GM23338 (cell line): Measurements from ENCODE around the gene PTPRJ. TPM values are rescaled to one million over a fixed set of nuclear protein-coding genes. Genes with fewer than 3 reads are reported as not detected.

Experiments
- ATAC-seq: fragments of 200-7000 bp; cut with Tn5 transposase; 3 replicates; pipeline ENCODE4 v1.9.1; 2020
- DNase-seq: peaks from one replicate; pipeline ENCODE4 v3.0.0-alpha.2; 2015; ENCODE audit warnings: low spot score
- H2AFZ ChIP-seq: fragments of 200-600 bp; sonication (generic); 2 replicates; pipeline ENCODE4 v1.8.0; 2016; ENCODE audit warnings: antibody characterized with exemption, mild to moderate bottlenecking, moderate library complexity
- H3F3A ChIP-seq: fragments of 200-600 bp; sonication (generic); replicated peaks from 2 replicates; pipeline ENCODE4 v1.8.0; 2017; ENCODE audit warnings: antibody characterized with exemption, mixed run types, low read depth
- H3K27ac ChIP-seq: fragments of 200-600 bp; sonication (generic); 2 replicates; pipeline ENCODE4 v1.6.1; 2016; ENCODE audit warnings: low read depth
- H3K27me3 ChIP-seq: fragments of 200-600 bp; sonication (generic); 2 replicates; pipeline ENCODE4 v1.8.0; 2016; ENCODE audit warnings: mild to moderate bottlenecking, mixed run types, moderate library complexity; ENCODE audit not compliant: insufficient read depth
- H3K36me3 ChIP-seq: fragments of 200-600 bp; sonication (generic); 2 replicates; pipeline ENCODE4 v1.8.0; 2016; ENCODE audit warnings: mild to moderate bottlenecking; ENCODE audit not compliant: insufficient read depth
- H3K4me1 ChIP-seq: fragments of 200-600 bp; sonication (generic); 2 replicates; pipeline ENCODE4 v1.8.0; 2016; ENCODE audit warnings: mild to moderate bottlenecking, moderate library complexity; ENCODE audit not compliant: insufficient read depth
- H3K4me2 ChIP-seq: fragments of 200-600 bp; sonication (generic); 2 replicates; pipeline ENCODE4 v1.7.1; 2017; ENCODE audit warnings: mixed run types
- H3K4me3 ChIP-seq: fragments of 200-600 bp; sonication (generic); 2 replicates; pipeline ENCODE4 v1.6.1; 2016; ENCODE audit warnings: mixed run types
- H3K79me2 ChIP-seq: fragments of 200-600 bp; sonication (generic); replicated peaks from 2 replicates; pipeline ENCODE4 v1.8.0; 2017; ENCODE audit warnings: mild to moderate bottlenecking; ENCODE audit not compliant: insufficient read depth
- H3K9me2 ChIP-seq: fragments of 200-600 bp; sonication (generic); 2 replicates; pipeline ENCODE4 v1.8.0; 2017; ENCODE audit not compliant: insufficient read depth
- H4K20me1 ChIP-seq: fragments of 200-600 bp; sonication (generic); replicated peaks from 2 replicates; pipeline ENCODE4 v1.8.0; 2017; ENCODE audit warnings: mild to moderate bottlenecking; ENCODE audit not compliant: insufficient read depth
- H3K27ac Mint-ChIP-seq: 2 replicates; pipeline ENCODE4 v1.8.0; 2020; ENCODE audit warnings: inconsistent platforms, mild to moderate bottlenecking, moderate library complexity, mixed read lengths
- H3K27me3 Mint-ChIP-seq: 3 replicates; pipeline ENCODE4 v1.8.0; 2022; ENCODE audit warnings: low read depth, mild to moderate bottlenecking, moderate library complexity, mixed read lengths, inconsistent platforms; ENCODE audit not compliant: insufficient read depth, poor library complexity
- H3K36me3 Mint-ChIP-seq: 3 replicates; pipeline ENCODE4 v1.8.0; 2021; ENCODE audit warnings: low read depth, mild to moderate bottlenecking, inconsistent platforms, moderate library complexity, mixed read lengths
- H3K4me1 Mint-ChIP-seq: 3 replicates; pipeline ENCODE4 v1.8.0; 2020; ENCODE audit warnings: mild to moderate bottlenecking, inconsistent platforms, mixed read lengths
- H3K4me3 Mint-ChIP-seq: 3 replicates; pipeline ENCODE4 v1.8.0; 2021; ENCODE audit warnings: moderate library complexity, mild to moderate bottlenecking, inconsistent platforms, mixed read lengths
- H3K9me3 Mint-ChIP-seq: 3 replicates; pipeline ENCODE4 v1.8.0; 2020; ENCODE audit warnings: moderate library complexity, mild to moderate bottlenecking, inconsistent platforms, mixed read lengths
- CREB1 ChIP-seq: fragments of 250-450 bp; sonication (Bioruptor Pico); IDR thresholded peaks from 2 replicates; pipeline ENCODE4 v1.5.0; 2020; ENCODE audit warnings: low read depth, mild to moderate bottlenecking, moderate library complexity
- EZH2 ChIP-seq: fragments of 200-600 bp; sonication (generic); IDR thresholded peaks from one replicate; pipeline ENCODE4 v1.8.0; 2017; ENCODE audit warnings: antibody characterized with exemption, mild to moderate bottlenecking, low read depth; ENCODE audit not compliant: unreplicated experiment
- EZH2phosphoT487 ChIP-seq: fragments of 200-600 bp; sonication (generic); IDR thresholded peaks from one replicate; pipeline ENCODE4 v1.8.1; 2018; ENCODE audit warnings: antibody characterized with exemption; ENCODE audit not compliant: unreplicated experiment
- JUNB ChIP-seq: IDR thresholded peaks from one replicate; pipeline ENCODE4 v1.6.1; 2016; ENCODE audit warnings: antibody characterized with exemption; ENCODE audit not compliant: unreplicated experiment
- NANOG ChIP-seq: IDR thresholded peaks from 2 replicates; pipeline ENCODE4 v1.6.1; 2016; ENCODE audit warnings: antibody characterized with exemption, borderline replicate concordance
- POLR2AphosphoS5 ChIP-seq: IDR thresholded peaks from 2 replicates; pipeline ENCODE4 v1.6.1; 2016; ENCODE audit warnings: antibody characterized with exemption, low read depth
- STAT1 ChIP-seq: IDR thresholded peaks from one replicate; pipeline ENCODE4 v1.6.1; 2016; ENCODE audit warnings: antibody characterized with exemption; ENCODE audit not compliant: unreplicated experiment
- ZNF114 ChIP-seq: fragments of 250-450 bp; sonication (Bioruptor Pico); IDR thresholded peaks from 2 replicates; pipeline ENCODE4 v1.5.0; 2020; ENCODE audit warnings: mild to moderate bottlenecking, moderate library complexity
- ZNF331 ChIP-seq: fragments of 250-450 bp; sonication (Bioruptor Pico); IDR thresholded peaks from 2 replicates; pipeline ENCODE4 v1.5.0; 2020; ENCODE audit warnings: low read depth, mild to moderate bottlenecking, moderate library complexity
- polyA plus RNA-seq: library from polyadenylated mRNA; unstranded; fragments of >200 nt; fragmentation: Nextera tagmentation; extraction: Ambion mirVana; gene quantifications from 2 replicates; pipeline ENCODE4 v1.2.1, GENCODE V29; 2016
- total RNA-seq: library from RNA; depleted of rRNA; stranded (reverse); fragments of >200 nt; shearing (Covaris generic); gene quantifications from 2 replicates; pipeline ENCODE4 v1.2.3, GENCODE V29; 2014
- TF ChIP-seq, protein P1 (sequence below): IDR thresholded peaks from one replicate; pipeline ENCODE4 v1.6.1; 2018; ENCODE audit warnings: antibody characterized with exemption; ENCODE audit not compliant: unreplicated experiment
- TF ChIP-seq, protein P2 (sequence below): fragments of 250-450 bp; sonication (Bioruptor Pico); IDR thresholded peaks from 2 replicates; pipeline ENCODE4 v1.5.0; 2020; ENCODE audit warnings: mild to moderate bottlenecking, moderate library complexity
- TF ChIP-seq, protein P3 (sequence below), 2 experiments: fragments of 200-600 bp in 1 of 2; sonication (generic) in 1 of 2; conservative IDR thresholded peaks; 2 replicates each; pipeline versions ENCODE4 v1.5.1 to v1.6.1; 2016 to 2017; ENCODE audit warnings: antibody characterized with exemption in 2 of 2, low read depth in 2 of 2, mild to moderate bottlenecking in 2 of 2, moderate library complexity in 1 of 2
- TF ChIP-seq, protein P4 (sequence below): IDR thresholded peaks from 2 replicates; pipeline ENCODE4 v1.6.1; 2016; ENCODE audit warnings: antibody characterized with exemption

PTPRJ gene
- total and polyA plus RNA-seq, 2 experiments from 2014 or later: 4.2 to 16.0 TPM

DNA sequence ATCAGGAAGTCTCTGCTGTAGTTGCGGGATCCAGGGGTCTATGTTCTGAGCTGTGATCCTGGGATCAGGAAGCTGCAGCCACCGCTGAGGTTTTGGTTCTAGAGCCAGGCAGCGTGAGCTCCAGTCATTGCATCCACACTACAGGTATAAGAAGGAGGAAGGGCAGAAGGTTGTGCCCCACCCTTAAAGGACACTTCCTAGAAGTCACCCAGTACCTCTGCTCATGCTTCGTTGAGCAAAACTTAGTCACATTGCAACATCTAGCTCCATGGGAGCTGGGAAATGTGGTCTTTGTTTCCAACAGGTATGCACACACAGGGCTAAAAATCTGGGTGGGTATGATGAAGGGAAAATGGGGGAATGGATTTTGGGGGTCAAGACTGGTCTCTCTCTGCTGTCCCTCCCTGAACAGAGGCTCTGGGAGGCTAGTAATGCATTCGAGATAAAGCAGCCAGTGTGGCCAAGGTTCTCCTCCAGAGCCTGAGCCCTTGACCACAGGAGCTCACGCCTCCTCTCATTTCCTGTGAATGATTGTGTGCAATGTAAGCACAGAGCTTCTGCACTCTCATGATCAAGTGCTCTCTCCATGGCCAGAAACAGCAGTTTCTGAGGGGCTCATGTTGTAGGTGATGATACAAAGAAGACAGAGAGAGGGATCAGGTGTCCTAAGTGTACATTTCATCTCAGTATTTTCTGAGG lies 149.5 kb downstream of the PTPRJ start:
- no peak overlapping the region for H2AFZ ChIP-seq
- H3K4me1 Mint-ChIP-seq: peaks cover 22% of the 10 kb centered on the region
- H3K27me3 ChIP-seq: no peaks in the 10 kb centered on the region
- peaks cover 4% of the 10 kb centered on the region for H3K27me3 Mint-ChIP-seq
- no peak for ATAC-seq
- TF ChIP-seq STAT1 (no peak), NANOG (no peak), POLR2AphosphoS5 (no peak), ZNF114 (CRISPR knock-in tag) (no peak), EZH2 (no peak), JUNB (no peak), CREB1 (CRISPR knock-in tag) (no peak), EZH2phosphoT487 (no peak), ZNF331 (no peak)
- TF ChIP-seq, protein P1, sequence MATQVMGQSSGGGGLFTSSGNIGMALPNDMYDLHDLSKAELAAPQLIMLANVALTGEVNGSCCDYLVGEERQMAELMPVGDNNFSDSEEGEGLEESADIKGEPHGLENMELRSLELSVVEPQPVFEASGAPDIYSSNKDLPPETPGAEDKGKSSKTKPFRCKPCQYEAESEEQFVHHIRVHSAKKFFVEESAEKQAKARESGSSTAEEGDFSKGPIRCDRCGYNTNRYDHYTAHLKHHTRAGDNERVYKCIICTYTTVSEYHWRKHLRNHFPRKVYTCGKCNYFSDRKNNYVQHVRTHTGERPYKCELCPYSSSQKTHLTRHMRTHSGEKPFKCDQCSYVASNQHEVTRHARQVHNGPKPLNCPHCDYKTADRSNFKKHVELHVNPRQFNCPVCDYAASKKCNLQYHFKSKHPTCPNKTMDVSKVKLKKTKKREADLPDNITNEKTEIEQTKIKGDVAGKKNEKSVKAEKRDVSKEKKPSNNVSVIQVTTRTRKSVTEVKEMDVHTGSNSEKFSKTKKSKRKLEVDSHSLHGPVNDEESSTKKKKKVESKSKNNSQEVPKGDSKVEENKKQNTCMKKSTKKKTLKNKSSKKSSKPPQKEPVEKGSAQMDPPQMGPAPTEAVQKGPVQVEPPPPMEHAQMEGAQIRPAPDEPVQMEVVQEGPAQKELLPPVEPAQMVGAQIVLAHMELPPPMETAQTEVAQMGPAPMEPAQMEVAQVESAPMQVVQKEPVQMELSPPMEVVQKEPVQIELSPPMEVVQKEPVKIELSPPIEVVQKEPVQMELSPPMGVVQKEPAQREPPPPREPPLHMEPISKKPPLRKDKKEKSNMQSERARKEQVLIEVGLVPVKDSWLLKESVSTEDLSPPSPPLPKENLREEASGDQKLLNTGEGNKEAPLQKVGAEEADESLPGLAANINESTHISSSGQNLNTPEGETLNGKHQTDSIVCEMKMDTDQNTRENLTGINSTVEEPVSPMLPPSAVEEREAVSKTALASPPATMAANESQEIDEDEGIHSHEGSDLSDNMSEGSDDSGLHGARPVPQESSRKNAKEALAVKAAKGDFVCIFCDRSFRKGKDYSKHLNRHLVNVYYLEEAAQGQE: no peak
- TF ChIP-seq, protein P2, sequence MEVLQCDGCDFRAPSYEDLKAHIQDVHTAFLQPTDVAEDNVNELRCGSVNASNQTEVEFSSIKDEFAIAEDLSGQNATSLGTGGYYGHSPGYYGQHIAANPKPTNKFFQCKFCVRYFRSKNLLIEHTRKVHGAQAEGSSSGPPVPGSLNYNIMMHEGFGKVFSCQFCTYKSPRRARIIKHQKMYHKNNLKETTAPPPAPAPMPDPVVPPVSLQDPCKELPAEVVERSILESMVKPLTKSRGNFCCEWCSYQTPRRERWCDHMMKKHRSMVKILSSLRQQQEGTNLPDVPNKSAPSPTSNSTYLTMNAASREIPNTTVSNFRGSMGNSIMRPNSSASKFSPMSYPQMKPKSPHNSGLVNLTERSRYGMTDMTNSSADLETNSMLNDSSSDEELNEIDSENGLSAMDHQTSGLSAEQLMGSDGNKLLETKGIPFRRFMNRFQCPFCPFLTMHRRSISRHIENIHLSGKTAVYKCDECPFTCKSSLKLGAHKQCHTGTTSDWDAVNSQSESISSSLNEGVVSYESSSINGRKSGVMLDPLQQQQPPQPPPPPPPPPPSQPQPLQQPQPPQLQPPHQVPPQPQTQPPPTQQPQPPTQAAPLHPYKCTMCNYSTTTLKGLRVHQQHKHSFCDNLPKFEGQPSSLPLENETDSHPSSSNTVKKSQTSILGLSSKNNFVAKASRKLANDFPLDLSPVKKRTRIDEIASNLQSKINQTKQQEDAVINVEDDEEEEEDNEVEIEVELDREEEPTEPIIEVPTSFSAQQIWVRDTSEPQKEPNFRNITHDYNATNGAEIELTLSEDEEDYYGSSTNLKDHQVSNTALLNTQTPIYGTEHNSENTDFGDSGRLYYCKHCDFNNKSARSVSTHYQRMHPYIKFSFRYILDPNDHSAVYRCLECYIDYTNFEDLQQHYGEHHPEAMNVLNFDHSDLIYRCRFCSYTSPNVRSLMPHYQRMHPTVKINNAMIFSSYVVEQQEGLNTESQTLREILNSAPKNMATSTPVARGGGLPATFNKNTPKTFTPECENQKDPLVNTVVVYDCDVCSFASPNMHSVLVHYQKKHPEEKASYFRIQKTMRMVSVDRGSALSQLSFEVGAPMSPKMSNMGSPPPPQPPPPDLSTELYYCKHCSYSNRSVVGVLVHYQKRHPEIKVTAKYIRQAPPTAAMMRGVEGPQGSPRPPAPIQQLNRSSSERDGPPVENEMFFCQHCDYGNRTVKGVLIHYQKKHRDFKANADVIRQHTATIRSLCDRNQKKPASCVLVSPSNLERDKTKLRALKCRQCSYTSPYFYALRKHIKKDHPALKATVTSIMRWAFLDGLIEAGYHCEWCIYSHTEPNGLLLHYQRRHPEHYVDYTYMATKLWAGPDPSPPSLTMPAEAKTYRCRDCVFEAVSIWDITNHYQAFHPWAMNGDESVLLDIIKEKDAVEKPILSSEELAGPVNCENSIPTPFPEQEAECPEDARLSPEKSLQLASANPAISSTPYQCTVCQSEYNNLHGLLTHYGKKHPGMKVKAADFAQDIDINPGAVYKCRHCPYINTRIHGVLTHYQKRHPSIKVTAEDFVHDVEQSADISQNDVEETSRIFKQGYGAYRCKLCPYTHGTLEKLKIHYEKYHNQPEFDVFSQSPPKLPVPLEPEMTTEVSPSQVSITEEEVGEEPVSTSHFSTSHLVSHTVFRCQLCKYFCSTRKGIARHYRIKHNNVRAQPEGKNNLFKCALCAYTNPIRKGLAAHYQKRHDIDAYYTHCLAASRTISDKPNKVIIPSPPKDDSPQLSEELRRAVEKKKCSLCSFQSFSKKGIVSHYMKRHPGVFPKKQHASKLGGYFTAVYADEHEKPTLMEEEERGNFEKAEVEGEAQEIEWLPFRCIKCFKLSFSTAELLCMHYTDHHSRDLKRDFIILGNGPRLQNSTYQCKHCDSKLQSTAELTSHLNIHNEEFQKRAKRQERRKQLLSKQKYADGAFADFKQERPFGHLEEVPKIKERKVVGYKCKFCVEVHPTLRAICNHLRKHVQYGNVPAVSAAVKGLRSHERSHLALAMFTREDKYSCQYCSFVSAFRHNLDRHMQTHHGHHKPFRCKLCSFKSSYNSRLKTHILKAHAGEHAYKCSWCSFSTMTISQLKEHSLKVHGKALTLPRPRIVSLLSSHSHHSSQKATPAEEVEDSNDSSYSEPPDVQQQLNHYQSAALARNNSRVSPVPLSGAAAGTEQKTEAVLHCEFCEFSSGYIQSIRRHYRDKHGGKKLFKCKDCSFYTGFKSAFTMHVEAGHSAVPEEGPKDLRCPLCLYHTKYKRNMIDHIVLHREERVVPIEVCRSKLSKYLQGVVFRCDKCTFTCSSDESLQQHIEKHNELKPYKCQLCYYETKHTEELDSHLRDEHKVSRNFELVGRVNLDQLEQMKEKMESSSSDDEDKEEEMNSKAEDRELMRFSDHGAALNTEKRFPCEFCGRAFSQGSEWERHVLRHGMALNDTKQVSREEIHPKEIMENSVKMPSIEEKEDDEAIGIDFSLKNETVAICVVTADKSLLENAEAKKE (CRISPR knock-in tag): no peak
- TF ChIP-seq, protein P3, sequence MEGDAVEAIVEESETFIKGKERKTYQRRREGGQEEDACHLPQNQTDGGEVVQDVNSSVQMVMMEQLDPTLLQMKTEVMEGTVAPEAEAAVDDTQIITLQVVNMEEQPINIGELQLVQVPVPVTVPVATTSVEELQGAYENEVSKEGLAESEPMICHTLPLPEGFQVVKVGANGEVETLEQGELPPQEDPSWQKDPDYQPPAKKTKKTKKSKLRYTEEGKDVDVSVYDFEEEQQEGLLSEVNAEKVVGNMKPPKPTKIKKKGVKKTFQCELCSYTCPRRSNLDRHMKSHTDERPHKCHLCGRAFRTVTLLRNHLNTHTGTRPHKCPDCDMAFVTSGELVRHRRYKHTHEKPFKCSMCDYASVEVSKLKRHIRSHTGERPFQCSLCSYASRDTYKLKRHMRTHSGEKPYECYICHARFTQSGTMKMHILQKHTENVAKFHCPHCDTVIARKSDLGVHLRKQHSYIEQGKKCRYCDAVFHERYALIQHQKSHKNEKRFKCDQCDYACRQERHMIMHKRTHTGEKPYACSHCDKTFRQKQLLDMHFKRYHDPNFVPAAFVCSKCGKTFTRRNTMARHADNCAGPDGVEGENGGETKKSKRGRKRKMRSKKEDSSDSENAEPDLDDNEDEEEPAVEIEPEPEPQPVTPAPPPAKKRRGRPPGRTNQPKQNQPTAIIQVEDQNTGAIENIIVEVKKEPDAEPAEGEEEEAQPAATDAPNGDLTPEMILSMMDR (conservative IDR thresholded peaks at IDR 0.05; ENCODE audit: low read depth in 2 of 2): no peak
- TF ChIP-seq, protein P4, sequence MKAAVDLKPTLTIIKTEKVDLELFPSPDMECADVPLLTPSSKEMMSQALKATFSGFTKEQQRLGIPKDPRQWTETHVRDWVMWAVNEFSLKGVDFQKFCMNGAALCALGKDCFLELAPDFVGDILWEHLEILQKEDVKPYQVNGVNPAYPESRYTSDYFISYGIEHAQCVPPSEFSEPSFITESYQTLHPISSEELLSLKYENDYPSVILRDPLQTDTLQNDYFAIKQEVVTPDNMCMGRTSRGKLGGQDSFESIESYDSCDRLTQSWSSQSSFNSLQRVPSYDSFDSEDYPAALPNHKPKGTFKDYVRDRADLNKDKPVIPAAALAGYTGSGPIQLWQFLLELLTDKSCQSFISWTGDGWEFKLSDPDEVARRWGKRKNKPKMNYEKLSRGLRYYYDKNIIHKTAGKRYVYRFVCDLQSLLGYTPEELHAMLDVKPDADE: no peak
- H4K20me1 ChIP-seq: no peaks in the 10 kb centered on the region
- H3K27ac ChIP-seq: no peak overlapping the region
- peaks cover 26% of the 10 kb centered on the region for H3K36me3 Mint-ChIP-seq
- H3K27ac Mint-ChIP-seq: no peak overlapping the region
- no peaks in the 10 kb centered on the region for H3K9me2 ChIP-seq
- no peak overlapping the region for H3K4me2 ChIP-seq
- peaks cover 10% of the 10 kb centered on the region; the same call in 1 of the 2 replicates for H3K4me1 ChIP-seq
- DNase-seq: no peak
- no peak overlapping the region for H3K4me3 ChIP-seq
- no peaks in the 10 kb centered on the region for H3F3A ChIP-seq
- H3K79me2 ChIP-seq: no peaks in the 10 kb centered on the region
- H3K4me3 Mint-ChIP-seq: no peak overlapping the region
- H3K9me3 Mint-ChIP-seq: no peaks in the 10 kb centered on the region
- H3K36me3 ChIP-seq: no peaks in the 10 kb centered on the region
